Fibroblast of lung (primary cell): ENCODE results near the gene TMEM123.

Experiments used
- EZH2 ChIP-seq: IDR thresholded peaks from 2 replicates; pipeline ENCODE4 v1.5.1; 2012; ENCODE audit warnings: low read length, control low read depth, mild to moderate bottlenecking; ENCODE audit errors: missing control alignments
- TF ChIP-seq, protein P1 (sequence below), 2 donors: IDR thresholded peaks in 1 of 2; conservative IDR thresholded peaks in 1 of 2; 1 replicate in 1 of 2; 2 replicates in 1 of 2; pipeline ENCODE4 v1.5.1; 2011 to 2012; ENCODE audit warnings: low read length in 2 of 2, control low read depth in 1 of 2, inconsistent platforms in 1 of 2, low read depth in 1 of 2, mild to moderate bottlenecking in 1 of 2

DNA sequence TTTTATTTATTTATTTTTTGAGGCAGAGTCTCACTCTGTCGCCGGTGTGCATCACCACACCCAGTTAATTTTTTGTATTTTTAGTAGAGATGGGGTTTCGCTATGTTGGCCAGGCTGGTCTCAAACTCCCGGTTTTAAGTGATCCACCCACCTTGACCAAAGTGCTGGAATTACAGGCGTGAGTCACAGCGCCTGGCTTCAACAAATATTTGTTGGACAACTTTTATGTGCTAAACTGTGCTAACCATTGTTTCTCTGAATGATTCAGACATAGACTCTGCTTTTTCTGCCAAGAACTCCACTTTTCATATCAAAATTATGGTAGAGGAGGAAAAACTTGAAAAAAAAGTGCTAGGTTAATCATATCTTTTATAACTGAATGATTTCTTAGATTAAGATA is 41.7 kb upstream of the TMEM123 start:
- no peak for TF ChIP-seq EZH2
- TF ChIP-seq, protein P1, sequence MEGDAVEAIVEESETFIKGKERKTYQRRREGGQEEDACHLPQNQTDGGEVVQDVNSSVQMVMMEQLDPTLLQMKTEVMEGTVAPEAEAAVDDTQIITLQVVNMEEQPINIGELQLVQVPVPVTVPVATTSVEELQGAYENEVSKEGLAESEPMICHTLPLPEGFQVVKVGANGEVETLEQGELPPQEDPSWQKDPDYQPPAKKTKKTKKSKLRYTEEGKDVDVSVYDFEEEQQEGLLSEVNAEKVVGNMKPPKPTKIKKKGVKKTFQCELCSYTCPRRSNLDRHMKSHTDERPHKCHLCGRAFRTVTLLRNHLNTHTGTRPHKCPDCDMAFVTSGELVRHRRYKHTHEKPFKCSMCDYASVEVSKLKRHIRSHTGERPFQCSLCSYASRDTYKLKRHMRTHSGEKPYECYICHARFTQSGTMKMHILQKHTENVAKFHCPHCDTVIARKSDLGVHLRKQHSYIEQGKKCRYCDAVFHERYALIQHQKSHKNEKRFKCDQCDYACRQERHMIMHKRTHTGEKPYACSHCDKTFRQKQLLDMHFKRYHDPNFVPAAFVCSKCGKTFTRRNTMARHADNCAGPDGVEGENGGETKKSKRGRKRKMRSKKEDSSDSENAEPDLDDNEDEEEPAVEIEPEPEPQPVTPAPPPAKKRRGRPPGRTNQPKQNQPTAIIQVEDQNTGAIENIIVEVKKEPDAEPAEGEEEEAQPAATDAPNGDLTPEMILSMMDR (conservative IDR thresholded peaks at IDR 0.05 in 1 of 2, IDR thresholded peaks at IDR 0.05 in 1 of 2; ENCODE audit: low read depth in 1 of 2, low read length in 2 of 2), result no peak
